Midbrain (tissue), 1 donor: Measurements from ENCODE around the gene MNS1.
"Not testable (repeated sequence)": the region's sequence is repeated elsewhere in the genome, so short reads cannot be mapped to it uniquely, and the experiment has no call there.

Experiments used
- DNase-seq: peaks from one replicate; lab custom pipeline; 2025; lab: John Stamatoyannopoulos, UW

Gene MNS1, protein sequence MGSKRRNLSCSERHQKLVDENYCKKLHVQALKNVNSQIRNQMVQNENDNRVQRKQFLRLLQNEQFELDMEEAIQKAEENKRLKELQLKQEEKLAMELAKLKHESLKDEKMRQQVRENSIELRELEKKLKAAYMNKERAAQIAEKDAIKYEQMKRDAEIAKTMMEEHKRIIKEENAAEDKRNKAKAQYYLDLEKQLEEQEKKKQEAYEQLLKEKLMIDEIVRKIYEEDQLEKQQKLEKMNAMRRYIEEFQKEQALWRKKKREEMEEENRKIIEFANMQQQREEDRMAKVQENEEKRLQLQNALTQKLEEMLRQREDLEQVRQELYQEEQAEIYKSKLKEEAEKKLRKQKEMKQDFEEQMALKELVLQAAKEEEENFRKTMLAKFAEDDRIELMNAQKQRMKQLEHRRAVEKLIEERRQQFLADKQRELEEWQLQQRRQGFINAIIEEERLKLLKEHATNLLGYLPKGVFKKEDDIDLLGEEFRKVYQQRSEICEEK

GRCh38 chr15:56464893-56465520 lies at the start of gene MNS1:
Gene MNS1 (minus strand): TSS chr15:56465137. CDS start chr15:56464972, 165 bp downstream.
- DNase-seq = peak; percentile 93

DNA sequence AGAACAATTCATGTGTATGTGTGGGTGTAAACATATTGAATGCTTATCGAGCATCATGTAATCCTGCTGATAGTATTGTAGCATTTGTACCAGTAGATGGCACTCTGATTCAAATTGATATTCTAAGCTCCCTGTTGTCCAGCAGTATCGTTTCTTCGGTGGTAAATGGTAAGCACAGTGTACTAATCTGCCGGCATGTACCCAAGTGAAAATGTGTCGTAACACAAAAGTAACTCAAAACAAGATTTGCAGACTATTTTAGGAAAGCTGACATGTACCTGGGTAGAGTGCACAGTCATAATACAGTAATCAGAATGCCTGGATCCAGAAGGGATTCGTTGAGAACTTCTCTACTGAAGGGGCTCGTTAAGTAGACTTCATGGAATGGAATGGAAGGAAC lies 31.7 kb upstream of the MNS1 start:
- peak; percentile 72 for DNase-seq

DNA sequence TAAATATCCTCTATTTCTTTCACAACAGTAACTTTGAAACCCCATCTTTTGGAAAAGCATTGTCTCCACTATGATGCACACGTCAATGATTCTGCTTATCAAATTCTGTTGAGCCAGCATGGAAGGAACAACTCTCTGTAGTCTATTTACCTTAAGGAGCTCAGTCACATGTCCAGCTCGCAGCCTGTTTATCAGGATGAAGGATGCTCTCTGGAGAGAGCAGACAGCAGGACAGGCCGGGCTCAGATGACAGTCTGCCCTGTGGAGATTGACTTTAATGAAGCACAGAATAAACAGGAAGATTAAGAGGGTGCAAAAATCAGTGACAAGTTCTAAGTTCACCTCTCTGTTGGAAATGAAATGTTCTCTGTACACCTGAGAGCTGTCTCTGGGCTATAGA lies 30.6 kb upstream of the MNS1 start:
- no peak for DNase-seq

GRCh38 chr15:56495053-56495452 lies 30.1 kb upstream of the MNS1 start:
- no peak for DNase-seq

DNA sequence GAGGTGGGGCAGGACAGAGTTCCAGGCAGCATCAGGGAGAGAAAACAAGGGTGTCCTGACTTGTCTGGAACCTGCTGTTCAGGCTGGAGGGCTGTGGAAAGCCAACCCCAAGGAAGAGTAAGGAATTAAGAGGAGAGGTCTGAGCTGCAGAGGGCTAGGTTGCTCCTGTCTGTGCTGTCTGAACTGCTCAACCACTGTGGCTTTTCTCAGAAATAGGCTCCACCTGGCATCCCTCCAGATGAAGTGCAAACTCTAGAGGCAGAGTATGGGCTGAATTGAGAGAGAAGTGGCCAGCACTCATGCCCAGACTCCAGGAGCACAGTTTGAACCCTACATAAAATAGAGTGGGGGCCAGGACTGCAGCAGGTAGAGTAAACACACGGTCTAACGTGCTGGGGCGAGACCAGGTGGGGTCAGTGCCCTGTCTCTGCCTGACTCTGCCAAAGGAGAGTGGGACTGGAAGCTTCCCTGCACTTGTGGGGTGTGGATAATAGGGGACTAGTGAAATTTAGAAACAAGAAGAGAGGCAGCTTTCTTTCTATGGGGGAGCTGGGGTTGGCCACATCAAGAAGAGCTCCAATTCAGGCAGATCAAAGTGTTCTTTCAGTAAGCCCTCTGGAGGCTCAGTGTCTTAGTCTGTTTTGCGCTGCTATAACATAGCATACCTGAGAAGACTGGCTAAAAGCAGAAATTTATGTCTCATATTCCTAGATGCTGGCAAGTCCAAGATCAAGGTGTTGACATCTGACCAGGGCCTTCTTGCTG lies 28.0 kb upstream of the MNS1 start:
- no peak for DNase-seq

GRCh38 chr15:56492236-56492635 lies 27.3 kb upstream of the MNS1 start:
- DNase-seq = no peak

- DNase-seq = peak; percentile 86
These were observed 26.3 kb upstream of the MNS1 start for GRCh38 chr15:56491110-56491722.

DNA sequence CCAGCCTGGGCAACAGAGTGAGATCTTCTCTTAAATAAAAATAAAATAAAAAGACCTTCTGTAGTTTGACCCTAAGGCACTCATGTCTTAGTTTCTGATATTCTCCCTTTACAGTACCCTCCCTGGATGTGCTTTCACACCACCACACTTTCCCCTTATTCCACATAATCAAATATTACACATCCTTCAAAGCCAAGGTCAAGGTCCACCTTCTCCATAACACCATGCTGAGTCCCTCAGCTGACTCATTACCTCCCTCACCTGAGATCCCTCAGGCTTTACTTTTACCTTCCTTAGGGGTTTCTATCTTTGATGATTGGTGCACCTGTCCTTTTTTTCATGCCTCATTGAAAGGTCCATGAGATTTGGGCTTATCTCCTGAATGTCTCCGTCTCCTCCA lies 25.5 kb upstream of the MNS1 start:
- no peak for DNase-seq

- DNase-seq = not testable (repeated sequence)
These were observed 21.3 kb upstream of the MNS1 start for GRCh38 chr15:56486206-56486605.

DNA sequence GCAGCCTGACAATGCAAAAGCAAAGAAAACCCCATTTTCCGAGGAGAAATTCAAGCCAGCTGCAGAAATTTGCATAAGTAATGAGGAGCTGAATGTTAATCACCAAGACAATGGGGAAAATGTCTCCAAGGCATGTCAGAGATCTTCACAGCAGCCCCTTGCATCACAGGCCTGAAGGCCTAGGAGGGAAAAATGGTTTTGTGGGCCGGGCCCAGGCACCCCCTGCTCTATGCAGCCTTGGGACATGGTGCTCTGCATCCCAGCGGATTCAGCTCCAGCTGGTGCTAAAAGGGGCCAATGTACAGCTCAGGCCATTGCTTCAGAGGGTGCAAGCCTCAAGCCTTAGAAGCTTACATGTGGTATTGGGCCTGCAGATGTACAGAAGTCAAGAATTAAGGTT lies 20.5 kb upstream of the MNS1 start:
- not testable (repeated sequence) for DNase-seq

- no peak for DNase-seq
These were observed 19.4 kb upstream of the MNS1 start for GRCh38 chr15:56484287-56484686.

- no peak for DNase-seq
These were observed 10.4 kb upstream of the MNS1 start for GRCh38 chr15:56475351-56475750.

- no peak for DNase-seq
These were observed 8.1 kb upstream of the MNS1 start for GRCh38 chr15:56473017-56473416.

- DNase-seq = no peak
These were observed 7.3 kb upstream of the MNS1 start for GRCh38 chr15:56472278-56472677.

DNA sequence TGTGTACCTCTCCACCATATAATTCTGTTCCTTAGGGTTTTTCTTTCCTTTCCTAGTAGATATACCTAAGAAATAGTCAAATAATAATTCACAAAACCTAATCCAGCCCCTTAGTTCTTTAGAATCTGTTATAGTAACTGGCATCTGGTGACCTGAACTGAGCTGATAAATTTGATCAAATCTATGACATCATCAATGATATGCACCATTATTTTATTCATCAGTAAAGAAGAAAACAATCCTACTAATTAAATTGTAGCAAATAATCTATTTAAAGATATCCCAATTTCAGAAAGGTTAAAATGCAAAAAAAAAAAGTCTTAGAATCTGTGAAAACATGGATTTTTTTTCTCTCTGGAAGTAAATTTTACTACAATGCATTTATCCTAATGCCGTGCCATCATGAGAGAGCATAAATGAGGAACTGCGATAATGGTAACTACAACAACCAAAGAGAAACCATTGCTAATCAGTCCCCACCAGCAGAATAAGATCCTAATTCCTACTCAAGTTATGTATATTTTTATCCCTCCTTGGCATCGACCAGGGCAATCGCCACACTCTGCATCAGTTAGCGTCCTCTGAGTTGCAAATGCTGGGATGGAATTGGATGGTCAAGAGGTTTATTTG lies 6.6 kb upstream of the MNS1 start:
- no peak for DNase-seq

DNA sequence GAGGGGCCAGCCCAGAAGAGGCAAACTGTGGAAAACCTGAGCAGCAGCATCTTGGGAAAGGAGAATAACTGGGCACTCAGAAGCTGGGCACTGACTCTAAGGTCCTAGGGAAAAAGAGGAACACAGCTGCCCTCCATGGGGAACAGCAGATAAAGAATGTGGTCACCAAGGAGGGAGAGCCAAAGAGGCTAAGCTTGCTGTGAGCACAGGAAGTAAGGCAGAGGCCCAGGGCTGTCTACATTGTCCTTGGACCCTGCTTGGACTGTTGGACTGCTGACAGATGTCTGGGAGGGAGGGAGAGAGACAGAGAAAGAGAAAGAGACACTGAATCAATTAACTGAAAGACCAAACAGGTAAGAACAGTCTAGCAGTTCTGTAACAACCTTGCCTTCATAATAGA lies 4.5 kb upstream of the MNS1 start:
- DNase-seq = no peak

- DNase-seq = no peak
These were observed 3.5 kb upstream of the MNS1 start for GRCh38 chr15:56468401-56468800.

DNA sequence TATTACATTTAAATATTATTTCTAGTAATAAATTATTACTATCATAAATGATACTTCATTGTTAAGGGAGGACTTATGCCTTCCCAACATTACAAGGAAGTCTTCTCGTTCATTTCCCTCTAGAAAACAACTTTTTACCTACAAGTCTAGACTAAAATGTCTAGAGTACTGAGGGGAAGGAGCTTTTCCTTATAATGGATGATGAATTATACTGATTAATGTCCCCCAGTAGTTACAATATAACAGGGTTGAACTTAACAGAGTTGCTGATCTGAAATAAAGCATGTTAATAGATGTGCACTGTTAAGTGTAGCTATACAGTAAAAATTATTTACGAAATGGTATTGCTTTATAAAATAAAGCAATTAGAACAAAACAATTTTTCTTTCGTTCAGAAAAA lies 2.7 kb upstream of the MNS1 start:
- DNase-seq = no peak

DNA sequence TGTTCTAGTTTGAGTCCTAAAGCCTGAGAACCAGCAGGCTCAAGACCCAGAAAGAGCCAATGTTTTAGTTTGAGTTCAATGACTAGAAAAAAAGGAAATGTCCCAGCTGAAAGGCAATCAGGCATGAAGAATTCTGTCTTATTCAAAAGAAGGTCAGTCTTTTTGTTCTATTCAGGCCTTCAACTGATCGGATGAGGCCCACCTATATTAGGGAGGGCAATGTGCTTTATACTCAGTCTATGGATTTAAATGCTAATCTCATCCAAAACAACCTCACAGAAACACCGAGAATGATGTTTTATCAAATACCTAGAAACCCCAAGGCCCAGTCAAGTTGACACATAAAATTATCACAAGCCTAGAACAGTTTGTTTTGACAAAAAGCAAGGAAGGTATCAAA lies 4.0 kb downstream of the MNS1 start:
- no peak for DNase-seq

- DNase-seq = no peak
These were observed 4.9 kb downstream of the MNS1 start for GRCh38 chr15:56460071-56460470.

DNA sequence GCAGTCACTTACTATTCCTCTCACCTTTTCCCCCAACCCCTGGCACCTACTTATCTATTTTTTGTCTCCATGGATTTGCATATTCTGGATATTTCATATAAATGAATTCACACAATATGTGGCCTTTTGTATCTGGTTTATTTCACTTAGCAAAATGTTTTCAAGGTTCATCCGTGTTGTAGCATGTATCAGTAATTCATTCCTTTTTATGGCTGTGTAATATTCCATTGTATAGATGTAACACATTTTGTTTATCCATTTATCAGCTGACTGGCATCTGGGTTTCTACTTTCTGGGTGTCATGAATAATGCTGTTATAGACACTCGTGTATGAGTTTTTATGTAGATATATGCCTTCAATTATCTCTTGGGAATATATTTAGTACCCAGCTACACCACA lies 5.8 kb downstream of the MNS1 start:
- DNase-seq = no peak

DNA sequence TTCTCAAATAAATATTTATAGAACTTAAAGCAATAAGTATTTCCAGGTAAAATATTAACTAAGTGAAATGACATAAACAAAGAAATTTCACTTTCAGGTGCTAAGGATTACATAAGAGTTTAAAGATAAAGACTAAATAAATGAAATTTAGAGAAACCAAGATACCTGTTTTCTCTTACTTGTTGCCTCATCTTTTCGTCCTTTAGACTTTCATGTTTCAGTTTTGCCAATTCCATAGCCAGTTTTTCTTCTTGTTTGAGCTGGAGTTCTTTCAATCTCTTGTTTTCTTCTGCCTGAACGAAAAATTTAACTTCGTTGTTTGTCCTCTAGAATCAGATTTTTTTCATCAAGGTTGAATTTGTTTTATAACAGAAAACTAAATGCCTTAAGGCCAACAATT lies 8.7 kb downstream of the MNS1 start:
- no peak for DNase-seq
